CD4-positive, alpha-beta T cell treated with Interferon gamma for 1 hour (primary cell): ENCODE measurements around the gene ZNF367.
"Not testable (repeated sequence)": the region's sequence is repeated elsewhere in the genome, so short reads cannot be mapped to it uniquely, and the experiment has no call there.

Source experiments
- DNase-seq: peaks from one replicate; pipeline ENCODE4 v3.0.0-alpha.2; 2020

Gene ZNF367

GRCh38 chr9:96360523-96360922 is 57.6 kb downstream of the ZNF367 start:
- DNase-seq, result not testable (repeated sequence)

GRCh38 chr9:96350866-96351265 is 67.3 kb downstream of the ZNF367 start:
- no peak for DNase-seq

- DNase-seq, result no peak
Measured at GRCh38 chr9:96348261-96348660, 69.9 kb downstream of the ZNF367 start.

- DNase-seq, result no peak
Measured at GRCh38 chr9:96345551-96345950, 72.6 kb downstream of the ZNF367 start.

- DNase-seq, result no peak
Measured at GRCh38 chr9:96344458-96345180, 73.6 kb downstream of the ZNF367 start.

- no peak for DNase-seq
Measured at GRCh38 chr9:96343515-96344360, 74.4 kb downstream of the ZNF367 start.

- no peak for DNase-seq
Measured at GRCh38 chr9:96342571-96343245, 75.5 kb downstream of the ZNF367 start.

GRCh38 chr9:96340707-96341106 is 77.5 kb downstream of the ZNF367 start:
- DNase-seq, result no peak

GRCh38 chr9:96338299-96338698 is 79.9 kb downstream of the ZNF367 start:
- no peak for DNase-seq
